Thoracic aorta (tissue), 2 donors: ENCODE data around the gene GSTA1. TPM values are rescaled to one million over a fixed set of nuclear protein-coding genes. Genes with fewer than 3 reads are reported as not detected.

Experiments used
- ATAC-seq: fragments of 150-250 bp; one replicate; pipeline ENCODE4 v1.8.0; 2017; ENCODE audit warnings: low read depth; ENCODE audit not compliant: insufficient number of reproducible peaks, low FRiP score
- DNase-seq: peaks from one replicate; pipeline ENCODE4 v3.0.0-alpha.2; 2020; ENCODE audit warnings: low spot score
- H3K27ac ChIP-seq, 2 donors: fragments of 200-600 bp; sonication (generic); 1 replicate in 1 of 2; 2 replicates in 1 of 2; pipeline ENCODE4 v1.5.1; 2016; ENCODE audit warnings: mild to moderate bottlenecking in 2 of 2, moderate library complexity in 2 of 2
- H3K27me3 ChIP-seq: fragments of 200-600 bp; sonication (generic); replicated peaks from 2 replicates; pipeline ENCODE4 v1.6.0; 2016; ENCODE audit warnings: mild to moderate bottlenecking; ENCODE audit not compliant: insufficient read depth
- H3K36me3 ChIP-seq: fragments of 200-600 bp; sonication (generic); one replicate; pipeline ENCODE4 v1.5.1; 2016
- H3K4me1 ChIP-seq, 2 donors: fragments of 200-600 bp; sonication (generic); 1 replicate in 1 of 2; 2 replicates in 1 of 2; pipeline versions ENCODE4 v1.5.1 to v1.6.0; 2016; ENCODE audit warnings: low read depth in 2 of 2, mild to moderate bottlenecking in 1 of 2; ENCODE audit not compliant: control insufficient read depth in 1 of 2
- H3K4me3 ChIP-seq: fragments of 200-600 bp; sonication (generic); 2 replicates; pipeline ENCODE4 v1.5.1; 2016; ENCODE audit warnings: mild to moderate bottlenecking
- H3K9me3 ChIP-seq: fragments of 200-600 bp; sonication (generic); 2 replicates; pipeline ENCODE4 v1.5.1; 2016
- total RNA-seq, 2 donors: library from RNA; depleted of rRNA; stranded (reverse); fragments of >200 nt; gene quantifications; one replicate each; pipeline versions ENCODE4 v1.1.0 to v1.2.3, GENCODE V29; 2016
- TF ChIP-seq, protein P1 (sequence below): fragments of 200-600 bp; sonication (generic); IDR thresholded peaks from one replicate; pipeline ENCODE4 v1.5.1; 2019; ENCODE audit warnings: antibody characterized with exemption

GSTA1 gene
- total RNA-seq, 2 donors from 2014 or later, result not detected

DNA sequence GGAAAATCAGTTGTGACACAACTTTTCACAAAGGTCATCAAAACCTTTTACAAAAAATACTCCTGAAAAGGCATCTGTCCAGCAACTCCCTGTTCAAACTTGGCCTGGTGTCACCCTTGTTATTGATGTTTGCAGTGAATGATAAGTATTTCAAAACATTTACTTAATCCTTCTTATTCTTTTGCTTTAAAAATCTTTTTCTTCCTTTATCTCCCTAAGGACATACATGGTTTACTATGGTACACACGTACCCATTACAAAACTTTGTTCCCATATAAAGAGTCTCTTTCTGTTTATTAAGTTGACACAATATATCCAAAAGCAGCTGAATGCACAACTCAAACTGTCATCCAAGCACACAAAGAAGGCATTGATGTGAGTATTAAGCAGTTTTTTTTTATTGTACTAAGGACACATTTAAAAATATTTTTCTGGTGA is 57.8 kb downstream of the GSTA1 start:
- ATAC-seq, result no peak
- Histone ChIP-seq H3K9me3 (no peaks in the 10 kb centered on the region), H3K4me1 (peaks cover 13 to 22% of the 10 kb centered on the region in 2 donors), H3K36me3 (no peaks in the 10 kb centered on the region), H3K27ac (no peak overlapping the region), H3K27me3 (no peaks in the 10 kb centered on the region), H3K4me3 (no peak overlapping the region)
- no peak for DNase-seq
- TF ChIP-seq, protein P1, sequence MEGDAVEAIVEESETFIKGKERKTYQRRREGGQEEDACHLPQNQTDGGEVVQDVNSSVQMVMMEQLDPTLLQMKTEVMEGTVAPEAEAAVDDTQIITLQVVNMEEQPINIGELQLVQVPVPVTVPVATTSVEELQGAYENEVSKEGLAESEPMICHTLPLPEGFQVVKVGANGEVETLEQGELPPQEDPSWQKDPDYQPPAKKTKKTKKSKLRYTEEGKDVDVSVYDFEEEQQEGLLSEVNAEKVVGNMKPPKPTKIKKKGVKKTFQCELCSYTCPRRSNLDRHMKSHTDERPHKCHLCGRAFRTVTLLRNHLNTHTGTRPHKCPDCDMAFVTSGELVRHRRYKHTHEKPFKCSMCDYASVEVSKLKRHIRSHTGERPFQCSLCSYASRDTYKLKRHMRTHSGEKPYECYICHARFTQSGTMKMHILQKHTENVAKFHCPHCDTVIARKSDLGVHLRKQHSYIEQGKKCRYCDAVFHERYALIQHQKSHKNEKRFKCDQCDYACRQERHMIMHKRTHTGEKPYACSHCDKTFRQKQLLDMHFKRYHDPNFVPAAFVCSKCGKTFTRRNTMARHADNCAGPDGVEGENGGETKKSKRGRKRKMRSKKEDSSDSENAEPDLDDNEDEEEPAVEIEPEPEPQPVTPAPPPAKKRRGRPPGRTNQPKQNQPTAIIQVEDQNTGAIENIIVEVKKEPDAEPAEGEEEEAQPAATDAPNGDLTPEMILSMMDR, result no peak

DNA sequence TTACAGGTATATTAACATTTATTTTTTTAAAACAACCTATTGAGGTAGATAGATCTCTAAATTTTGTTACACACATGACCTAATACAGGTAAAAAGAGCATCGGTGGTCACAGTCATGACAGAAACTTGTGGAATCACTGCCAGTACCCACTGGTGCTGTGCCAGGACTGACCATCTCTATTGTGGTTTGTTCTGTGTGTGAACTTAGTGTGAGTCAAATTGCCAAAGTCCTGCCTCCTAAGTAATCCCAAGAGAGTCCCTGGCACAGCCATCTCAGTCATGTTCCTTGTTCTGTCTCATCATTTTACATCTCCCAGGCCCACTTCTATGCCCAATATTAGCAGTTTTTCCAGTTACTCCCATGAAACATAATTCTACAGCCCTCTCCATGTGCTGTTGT is 61.7 kb downstream of the GSTA1 start:
- DNase-seq, result no peak
- TF ChIP-seq, protein P1, result no peak
- no peaks in the 10 kb centered on the region for H3K27me3 ChIP-seq
- no peaks in the 10 kb centered on the region for H3K36me3 ChIP-seq
- H3K9me3 ChIP-seq, result no peaks in the 10 kb centered on the region
- ATAC-seq, result no peak
- no peak overlapping the region for H3K27ac ChIP-seq
- peaks cover 2 to 23% of the 10 kb centered on the region in 2 donors for H3K4me1 ChIP-seq
- no peak overlapping the region for H3K4me3 ChIP-seq

Other genes starting within 250 kb of the GSTA1 start
- 10 to 100 TPM; 40.0 to 41.8 TPM for gene TRAM2, start 226.8 kb downstream of the GSTA1 start, total RNA-seq
- gene TMEM14A, start 132.7 kb downstream of the GSTA1 start, total RNA-seq, result 10 to 100 TPM; 16.5 to 27.1 TPM
- not detected for gene GSTA2, start 40.3 kb downstream of the GSTA1 start, total RNA-seq
- gene GSTA5, start 37.0 kb upstream of the GSTA1 start, total RNA-seq, result not detected
- gene GSTA3, start 105.9 kb upstream of the GSTA1 start, total RNA-seq, result not detected
- gene GSTA4, start 191.5 kb upstream of the GSTA1 start, total RNA-seq, result 10 to 100 TPM; 18.1 to 19.4 TPM